Inflammatory macrophage (primary cell): Measurements from ENCODE around the gene RAPGEF4.

Experiments used
- DNase-seq, 2 donors: peaks; one replicate each; pipeline ENCODE4 v3.0.0-alpha.2; 2020 to 2022

The RAPGEF4 gene

DNA sequence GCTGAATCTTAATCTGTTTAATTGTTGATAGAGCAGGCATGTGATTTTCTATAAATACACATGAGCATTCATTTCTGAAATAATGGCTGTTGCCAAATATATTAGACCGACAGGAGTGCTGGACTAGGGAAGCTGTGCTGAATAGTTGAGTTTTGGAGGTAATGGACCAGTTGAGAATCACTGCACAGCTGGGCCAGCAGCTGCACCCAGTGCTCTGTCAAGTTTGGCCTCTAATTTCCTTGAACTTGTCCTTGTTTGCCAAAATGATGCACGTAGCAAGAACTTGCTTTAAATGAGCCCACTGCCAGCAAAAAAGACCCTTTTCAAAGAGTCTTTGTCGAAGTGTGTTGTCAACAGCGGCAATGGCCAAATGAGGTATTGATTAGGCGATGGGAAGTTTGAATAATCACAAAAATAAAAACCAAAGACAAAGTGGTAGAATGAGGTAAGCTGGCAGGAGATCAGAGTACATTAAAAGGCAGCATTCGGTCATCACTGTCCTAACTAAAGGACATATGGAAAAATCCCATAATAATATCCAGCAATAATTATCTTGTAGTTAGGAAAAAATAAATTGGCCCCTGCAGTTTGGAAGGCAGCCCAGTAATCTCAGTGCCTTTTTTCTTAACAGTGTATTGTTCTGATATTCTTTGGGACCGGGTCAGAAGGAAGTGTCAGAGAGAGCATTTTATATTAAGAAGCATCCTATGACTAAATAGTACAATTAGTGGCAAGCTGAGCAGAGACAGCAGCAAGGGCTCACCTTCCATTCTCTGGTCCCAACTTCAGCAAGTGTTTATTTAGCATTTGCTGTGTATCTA, 126.2 kb downstream of the RAPGEF4 start:
- DNase-seq = no peak

DNA sequence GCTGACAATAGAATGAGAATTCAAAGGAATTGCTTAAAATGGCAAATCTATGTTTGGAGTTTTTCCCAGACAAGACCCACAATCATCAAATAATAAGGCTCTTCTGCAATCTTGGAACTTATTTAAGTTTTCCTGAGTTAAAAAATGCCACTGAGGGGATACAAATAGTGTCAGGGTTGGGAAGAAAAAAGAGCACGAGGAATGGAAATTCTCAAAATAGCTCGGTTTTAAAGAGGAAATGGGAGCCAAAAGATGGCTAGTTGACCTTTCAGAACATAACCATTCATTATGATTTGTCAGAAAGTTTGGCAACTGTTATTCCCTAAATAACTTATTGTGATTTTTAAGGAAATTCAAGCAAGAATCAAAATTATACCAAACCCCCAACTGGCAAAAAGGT, 127.7 kb downstream of the RAPGEF4 start:
- no peak for DNase-seq

DNA sequence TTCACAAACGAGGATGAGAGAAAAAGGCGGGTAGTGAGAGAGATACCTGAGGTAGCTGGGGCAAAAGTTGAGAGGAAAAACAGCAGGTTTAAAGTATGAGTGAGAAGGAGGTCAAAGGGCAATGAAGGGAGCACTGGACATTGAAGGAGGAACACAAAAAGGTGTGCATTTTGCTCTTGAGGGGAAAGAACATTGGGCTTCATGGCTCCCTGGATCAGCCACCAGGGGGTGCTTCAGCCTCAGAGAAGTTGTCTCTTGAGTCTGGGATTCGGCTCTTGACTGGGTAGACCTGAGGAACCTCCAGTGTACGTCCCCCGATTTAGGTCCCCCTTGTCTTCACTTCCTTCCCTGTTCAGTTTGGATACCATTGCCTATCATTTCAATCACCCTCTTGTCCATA, 128.5 kb downstream of the RAPGEF4 start:
- DNase-seq = peak; percentile 52 to 59

DNA sequence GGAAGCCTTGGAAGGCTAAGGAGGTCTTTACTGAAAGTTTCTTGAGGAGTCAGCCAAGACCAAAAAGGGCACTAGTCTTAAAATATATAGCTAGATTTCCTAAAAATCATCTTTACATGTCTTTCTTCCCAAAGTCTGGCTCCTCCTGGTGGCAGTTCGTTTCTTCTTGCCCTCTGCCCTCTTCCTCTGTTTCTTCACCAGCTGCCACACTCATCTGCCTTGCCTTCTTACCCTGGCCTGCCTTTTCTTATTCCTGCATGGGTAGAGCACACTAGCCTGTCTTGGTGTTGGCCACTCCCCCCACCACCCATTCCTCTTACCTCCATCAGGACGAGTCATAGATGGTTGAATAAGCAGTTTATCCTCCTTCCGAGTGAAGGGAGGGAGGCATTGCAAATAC, 129.8 kb downstream of the RAPGEF4 start:
- no peak for DNase-seq

DNA sequence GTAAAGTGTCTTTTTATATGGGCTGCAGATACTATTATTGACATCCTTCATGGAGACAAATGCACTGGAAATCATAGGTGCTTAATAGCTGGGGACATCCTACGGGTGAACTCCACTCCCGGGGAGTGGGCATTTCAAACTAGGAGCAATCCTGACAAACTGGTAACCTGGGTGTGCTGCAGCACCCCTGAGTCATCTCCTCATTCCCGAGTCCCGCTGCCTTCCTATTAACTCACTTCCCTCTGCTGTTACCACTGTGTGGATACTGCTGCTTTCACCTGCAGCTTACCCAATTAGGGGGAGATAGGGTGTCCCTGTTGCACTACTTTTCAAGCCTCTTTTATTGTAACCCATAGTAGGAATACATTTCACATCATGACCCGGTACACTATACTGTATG, 134.2 kb downstream of the RAPGEF4 start:
- no peak for DNase-seq

DNA sequence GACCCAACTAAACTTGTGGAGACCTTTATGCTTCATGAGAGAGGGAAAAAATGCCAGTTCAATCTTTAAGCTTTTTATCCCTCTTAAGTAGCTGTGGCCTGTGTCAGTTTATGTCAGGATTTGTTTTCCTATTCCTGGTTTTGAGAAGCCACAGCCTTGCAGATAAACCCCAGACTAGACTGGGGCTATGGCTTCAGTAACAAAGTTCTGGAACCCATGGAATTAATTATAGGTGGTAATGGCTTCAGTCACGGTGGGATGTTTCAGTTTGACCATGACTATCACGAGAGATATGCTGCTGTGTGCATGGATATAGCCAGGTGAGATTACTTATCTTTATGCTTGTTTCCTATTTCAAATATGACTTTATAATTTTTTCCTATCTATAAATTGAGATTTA, 134.8 kb downstream of the RAPGEF4 start:
- DNase-seq = no peak

DNA sequence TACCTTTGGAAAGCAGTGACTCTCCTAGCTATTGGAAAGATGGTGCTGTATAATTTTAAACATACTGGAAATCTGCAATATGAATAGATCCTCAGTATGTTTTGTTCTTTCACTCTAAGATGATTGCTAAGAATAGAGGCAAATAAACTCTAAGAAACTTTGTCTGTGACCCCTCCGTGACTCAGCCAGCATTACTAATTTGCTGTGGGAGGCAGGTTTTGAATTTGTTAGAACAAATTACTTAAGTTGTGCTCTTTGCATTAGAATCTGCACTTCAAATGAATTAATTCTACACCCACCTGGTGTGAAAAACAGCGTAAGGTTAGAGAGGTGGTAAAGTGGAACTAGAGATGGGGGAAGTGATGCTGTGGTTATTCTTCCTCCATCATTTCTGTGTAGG, 142.2 kb downstream of the RAPGEF4 start:
- DNase-seq = no peak

DNA sequence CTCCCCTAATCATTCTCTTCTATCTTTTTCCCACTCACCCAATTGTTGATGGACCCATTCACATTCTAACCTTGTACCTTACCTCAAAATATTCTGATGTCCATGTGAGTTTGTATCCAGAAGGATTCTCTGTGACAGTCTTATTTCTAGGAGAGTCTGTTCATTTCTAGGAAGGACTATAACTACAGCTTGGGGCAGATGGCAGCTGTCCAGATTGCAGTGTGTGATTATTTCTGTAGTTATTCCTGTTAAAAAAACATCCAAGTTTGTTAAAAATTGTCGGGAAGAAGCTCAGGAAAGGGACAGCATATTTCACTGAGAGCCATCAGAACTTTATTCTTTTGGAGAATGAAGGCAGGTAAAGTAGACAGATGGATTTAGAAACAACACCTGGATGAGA, 142.6 kb downstream of the RAPGEF4 start:
- no peak for DNase-seq

DNA sequence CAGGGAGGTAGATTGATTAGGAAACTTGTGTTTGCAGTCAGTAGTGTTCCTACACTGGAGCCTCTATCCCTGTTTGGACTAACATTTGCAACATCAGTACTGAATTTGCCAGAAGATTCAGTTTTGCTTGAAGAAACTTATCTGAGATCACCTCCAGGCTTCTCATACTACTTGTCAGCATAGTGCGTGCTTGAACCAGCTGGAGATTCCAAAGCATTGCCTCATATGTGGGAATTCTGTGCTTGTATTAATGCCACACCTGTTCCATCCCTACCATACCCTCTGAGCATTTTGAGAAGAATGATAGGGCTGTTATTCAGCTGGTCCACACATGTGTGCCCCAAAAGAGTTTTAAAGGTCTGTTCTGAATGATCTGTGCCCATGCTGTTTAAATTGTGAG, 148.7 kb downstream of the RAPGEF4 start:
- DNase-seq = no peak

DNA sequence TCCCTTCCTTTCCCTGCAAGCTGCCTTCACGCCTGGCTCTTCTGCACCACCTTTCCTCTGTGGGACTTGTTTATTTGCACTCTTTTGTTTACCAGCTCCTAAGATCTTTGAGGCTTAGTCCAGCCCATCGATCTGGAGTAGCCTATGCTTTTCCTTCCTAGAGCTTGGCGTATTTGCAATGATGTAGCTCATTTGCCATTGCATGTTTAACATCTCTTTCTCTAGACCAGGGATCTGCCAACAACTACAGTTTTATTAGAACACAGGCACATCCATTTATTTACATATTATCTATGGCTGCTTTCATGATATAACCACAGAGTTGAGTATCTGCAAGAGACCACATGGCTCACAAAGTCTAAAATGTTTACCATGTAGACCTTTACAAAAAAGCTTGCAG, 150.4 kb downstream of the RAPGEF4 start:
- DNase-seq = no peak

DNA sequence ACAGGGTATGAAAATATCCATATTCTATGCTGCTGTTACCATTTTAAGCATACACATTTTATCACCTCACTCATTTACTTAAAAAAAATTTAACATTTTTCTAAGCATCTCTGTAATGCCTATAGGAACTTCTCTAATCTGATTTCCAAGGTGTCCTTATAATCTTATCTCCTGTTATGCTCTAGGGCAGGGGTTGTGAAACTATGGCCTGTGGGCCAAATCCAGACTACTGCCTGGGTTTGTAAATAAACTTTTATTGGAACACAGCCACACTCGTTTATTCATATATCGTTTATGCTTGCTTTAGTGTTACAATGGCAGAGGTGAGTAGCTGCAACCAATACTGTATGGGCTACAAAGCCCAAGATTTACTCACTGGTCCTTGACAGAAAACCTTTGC, 151.6 kb downstream of the RAPGEF4 start:
- DNase-seq = no peak

DNA sequence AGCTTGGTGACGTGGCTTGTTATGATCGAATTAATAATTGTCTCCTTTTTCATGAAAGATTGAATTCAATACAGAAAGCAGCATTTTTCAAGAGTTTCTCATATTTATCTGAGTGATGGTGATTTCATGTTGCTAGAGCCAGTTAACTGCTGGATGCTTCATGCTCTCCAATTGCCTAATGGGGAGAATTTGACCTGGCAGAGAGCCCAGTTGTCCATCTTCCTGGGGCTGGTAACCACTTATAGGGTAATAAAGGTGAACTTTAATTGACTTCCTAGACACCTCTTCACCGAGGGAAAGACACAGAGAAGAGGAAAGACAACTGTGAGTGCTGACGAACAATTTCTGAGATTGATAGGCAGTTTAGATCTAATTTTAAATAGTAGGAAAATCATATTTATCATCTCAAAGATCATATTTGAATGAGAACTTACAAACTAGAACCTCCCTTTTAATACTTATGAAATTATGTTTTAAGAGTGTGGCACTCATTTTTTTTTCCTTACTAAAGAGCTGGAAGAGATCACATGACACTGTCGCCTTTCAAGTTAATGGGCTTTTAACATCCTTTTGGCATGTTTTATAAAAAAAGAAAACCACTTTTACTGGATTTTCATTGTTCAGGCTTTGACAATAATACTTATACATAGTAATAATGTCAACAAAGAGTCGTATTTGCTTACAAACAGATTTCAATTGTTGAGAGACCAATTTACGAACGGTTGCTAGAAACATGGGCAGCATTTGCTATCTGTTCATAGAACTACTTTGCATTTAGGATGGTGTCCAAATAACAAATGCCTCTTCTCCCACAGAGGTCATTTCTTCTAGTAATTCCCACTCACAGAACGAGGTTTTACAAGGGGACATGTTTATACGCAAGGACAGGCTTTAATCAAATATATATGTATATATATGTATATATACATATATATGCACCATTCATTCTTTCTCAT, 153.3 kb downstream of the RAPGEF4 start:
- DNase-seq = no peak

DNA sequence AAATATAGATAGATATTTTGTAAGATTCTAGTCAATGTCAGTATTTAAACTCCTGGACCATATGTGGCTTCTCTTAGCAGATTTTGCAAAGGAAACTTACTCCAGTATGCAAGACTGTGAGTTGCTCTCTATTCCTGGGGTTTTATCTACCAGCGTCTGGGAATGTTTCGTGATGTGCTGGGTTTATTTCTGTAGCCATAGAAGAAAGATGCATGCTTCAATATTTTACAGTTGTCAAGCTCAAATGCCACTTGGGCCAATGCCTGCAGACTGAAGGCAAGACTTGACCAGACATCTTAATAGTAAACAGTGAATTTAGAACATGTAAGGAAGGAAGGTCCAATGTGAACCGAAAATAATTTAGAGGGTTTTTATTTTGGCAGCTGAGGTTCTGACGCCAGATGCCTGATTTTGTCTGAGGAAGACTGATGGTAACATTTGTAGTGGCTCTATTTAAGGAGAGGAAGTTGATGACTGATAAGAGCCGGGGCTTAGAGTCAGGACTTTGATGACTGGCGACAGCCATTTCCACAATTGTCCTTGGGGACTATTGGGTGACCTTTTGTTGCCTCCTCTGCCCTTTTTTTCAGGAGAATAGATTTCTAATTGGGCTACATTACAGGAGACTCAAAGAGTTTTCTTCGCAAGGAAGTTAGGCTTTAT, 154.3 kb downstream of the RAPGEF4 start:
- no peak for DNase-seq

DNA sequence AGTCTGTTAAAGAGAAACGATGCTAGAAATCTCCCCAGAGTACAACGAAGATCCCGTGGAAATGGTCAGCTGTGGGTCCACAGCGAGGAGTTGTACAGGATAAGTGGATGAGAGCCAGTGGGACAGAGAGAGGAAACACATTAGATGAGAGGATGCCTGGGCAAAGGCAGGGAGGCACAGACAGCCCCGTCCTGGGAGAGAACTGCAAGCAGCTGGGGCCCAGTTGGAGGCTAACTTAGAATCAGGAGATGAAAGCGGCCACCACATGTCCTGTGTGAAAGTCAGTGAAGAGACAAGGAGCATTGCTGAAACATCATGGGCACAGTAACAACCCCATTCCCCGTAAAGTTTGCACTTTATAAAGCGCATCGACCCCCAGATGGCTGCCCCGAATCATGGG, 157.5 kb downstream of the RAPGEF4 start:
- no peak for DNase-seq

DNA sequence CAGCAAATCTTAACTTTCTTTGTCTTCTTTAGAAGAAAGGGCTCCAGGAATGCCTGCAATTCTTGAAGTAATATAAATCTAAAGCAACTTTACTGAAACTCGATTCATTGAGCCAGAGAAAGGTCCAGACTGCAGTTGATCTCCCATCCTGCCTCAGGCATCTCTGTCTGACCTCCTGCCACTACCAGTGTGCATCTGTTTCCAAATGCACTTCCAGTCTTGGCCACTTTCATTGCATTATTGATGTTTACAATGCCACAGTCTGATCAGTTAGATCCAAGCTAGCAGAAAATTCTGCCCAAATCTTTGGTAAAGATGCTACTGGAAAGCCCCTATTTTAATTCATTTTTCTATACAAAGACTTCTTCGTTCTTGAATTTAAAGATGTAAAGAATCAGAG, 158.0 kb downstream of the RAPGEF4 start:
- DNase-seq = no peak

DNA sequence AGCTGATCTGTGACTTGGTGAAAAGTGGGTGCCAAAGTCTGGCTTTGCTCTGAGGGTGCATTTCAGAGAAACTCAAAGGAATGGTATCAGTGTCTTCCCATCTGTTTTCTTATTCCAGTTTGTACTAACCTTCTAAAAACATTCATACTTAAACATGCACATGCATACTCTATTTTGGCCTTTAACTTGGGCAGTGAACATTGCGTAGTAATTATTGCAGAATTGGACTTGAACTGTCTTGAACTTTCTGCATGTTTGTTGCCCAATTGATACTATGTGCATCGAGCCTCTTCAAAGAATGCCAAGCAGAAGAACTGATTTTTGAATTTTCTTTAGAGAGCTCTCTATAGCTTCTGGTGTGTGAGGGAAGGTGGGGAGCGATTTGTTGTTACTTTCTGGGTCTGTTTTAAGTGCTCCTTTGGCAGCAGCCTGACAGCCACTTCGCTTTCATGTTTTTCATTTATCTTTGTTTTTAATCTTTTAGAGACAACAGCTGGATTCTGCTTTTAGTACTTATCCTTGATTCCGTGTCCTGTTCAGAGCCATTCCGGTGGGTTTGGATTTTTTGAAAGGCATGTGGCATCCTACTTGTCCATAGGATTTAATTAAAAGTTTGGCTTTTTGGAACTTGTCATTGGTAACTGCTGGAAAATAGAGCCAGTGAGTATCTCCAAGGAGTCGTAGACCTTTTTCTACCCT, 159.2 kb downstream of the RAPGEF4 start:
- DNase-seq = no peak

DNA sequence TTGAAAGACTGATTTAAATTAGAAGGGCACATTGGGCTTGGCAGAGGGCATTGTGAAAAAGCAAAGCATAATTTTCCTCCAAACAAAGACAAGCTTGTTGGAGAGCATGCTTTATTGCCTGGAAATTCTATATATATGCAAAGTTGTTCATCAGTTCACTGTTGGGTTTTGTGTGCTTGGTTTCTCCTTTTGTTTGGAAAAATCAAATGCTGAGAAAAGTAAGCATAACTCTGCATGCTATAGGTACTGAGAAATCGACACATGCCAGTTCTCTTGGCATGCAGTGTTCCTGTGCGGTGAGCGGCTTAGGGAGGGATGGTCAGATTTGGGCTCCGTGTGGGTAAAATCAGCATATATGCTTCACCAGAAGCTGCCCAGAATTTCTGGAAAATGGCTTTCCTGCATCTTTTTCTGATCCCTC, 161.0 kb downstream of the RAPGEF4 start:
- no peak for DNase-seq

DNA sequence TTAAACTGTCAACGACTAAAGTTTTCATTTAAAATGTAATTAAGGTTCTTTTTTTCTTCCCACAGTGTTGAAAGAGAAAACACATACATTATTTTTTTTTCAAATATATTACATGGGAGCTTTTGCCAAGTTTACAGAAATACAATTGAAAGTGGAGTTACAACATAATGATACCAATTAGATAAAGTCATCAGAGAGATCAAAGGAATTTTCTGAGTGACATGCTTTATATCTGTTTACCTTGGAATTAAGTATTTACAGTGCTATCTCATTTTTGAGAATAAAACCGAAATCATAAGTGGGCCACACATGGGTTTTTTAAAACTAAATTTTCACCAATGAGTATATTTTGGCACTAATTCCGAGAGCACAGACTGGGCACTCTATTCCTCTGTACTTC, 165.2 kb downstream of the RAPGEF4 start:
- no peak for DNase-seq

DNA sequence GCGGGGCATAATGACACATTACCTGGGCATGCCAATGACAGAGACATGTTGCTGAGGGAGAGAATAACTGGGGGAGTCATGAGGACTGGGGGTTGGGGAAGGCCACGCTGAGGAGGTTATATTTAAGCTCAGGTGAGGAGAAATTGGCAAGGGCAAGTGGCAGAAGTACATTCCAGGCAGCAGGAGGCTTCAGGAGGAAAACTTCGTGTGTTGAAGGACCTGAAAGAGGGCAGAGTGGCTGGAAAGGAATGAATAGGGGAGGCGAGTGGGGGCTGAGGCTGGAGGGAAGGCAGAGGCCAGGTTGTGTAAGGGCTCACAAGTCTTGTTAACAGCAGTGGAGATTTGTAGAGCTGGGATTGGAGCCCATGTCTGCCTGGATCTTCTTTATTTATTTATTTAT, 166.3 kb downstream of the RAPGEF4 start:
- no peak for DNase-seq

DNA sequence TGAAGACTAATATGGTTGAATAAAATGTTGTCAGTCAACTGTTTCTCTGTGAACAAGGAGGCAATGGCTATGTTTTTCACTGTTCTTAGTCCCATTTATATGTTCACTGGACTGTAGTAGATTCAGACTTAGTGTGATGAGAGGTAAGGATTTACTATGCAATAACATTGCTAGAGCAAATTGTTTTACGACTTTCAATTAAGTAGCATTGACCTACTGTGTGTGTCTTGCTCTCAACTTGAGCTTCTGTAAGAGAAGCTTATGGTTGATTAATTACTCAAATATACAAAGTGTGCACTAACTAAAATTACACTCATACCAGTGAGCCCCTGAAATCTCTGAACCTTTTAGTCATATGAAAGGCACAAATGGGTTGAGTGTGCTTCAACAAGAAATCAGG, 168.6 kb downstream of the RAPGEF4 start:
- DNase-seq = no peak

DNA sequence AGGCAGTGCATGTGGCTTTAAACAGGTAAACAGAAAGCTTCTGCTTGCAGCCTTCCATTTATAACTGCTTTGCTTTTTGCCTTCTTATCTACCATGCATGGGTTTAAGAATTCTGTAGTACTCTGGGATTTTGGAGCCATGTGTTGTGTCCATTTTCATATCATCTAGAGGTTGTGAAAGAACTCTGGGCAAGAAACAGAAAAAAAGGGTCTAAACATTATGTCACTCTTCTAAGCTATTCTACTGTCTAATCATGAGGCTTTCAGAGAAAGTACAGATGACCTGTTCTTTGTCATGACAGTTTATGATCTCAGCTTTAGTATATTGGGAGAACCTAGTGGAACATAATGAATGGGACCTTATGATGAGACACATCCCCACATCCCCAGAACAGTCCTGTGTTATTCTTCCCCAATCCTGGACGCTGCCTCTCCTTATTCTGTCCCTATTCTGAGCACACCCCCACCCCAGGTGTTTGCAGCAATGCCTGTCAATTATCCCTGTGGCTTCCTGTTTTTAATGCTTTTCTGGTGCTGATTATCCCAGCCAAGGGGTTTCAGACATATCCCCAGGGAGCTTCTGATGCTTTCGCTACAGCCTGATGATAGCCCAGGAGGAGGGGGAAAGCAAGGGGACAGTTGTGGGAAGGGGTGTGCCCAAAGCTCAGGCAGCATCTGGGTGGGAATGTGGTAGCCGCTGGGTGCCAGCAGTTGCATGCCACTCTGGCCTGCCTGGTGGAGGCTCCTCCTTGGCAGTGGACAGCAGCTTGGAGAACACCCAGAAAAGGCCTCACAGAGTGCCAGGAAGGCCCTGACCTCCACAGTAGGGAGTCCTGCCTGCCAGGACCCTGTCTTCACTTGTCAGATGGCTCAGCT, 170.5 kb downstream of the RAPGEF4 start:
- no peak for DNase-seq

DNA sequence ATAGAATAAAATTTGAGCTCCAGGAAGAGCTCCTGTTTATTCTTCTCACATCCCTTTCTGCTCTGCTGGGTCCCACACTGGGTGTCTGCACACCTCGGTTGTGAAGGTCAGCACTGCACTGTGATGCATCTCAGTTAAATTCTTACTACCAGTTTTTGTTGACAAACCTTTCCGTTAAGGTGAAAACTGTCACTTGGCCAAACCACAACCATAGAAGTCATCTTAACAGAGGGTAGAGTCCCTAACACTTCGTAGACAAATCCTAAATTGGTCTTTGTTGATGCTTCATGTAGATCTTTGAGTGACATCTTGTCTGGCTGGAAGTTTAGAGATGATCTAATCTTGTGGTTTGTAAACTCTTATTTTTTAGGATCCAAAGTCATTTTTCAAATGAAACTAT, 172.6 kb downstream of the RAPGEF4 start:
- DNase-seq = no peak
